HFF-Myc (cell line): ENCODE measurements around the gene SF3B1.
"Not testable (repeated sequence)": the region's sequence is repeated elsewhere in the genome, so short reads cannot be mapped to it uniquely, and the experiment has no call there.

Experiments used
- DNase-seq: peaks from one replicate; pipeline ENCODE4 v3.0.0-alpha.2; 2011; ENCODE audit warnings: low read depth; ENCODE audit errors: extremely low read depth
- H3K4me3 ChIP-seq: replicated peaks from 2 replicates; pipeline ENCODE4 v1.5.1; 2011; ENCODE audit warnings: low read depth, mild to moderate bottlenecking, control low read depth, low read length
- CTCF ChIP-seq: IDR thresholded peaks from 2 replicates; pipeline ENCODE4 v1.5.1; 2012; ENCODE audit warnings: mild to moderate bottlenecking, low read depth, low read length, control low read depth; ENCODE audit errors: missing control alignments

SF3B1 gene

GRCh38 chr2:197398913-197399312, 35.9 kb downstream of the SF3B1 start:
- DNase-seq, result no peak
- no peak for TF ChIP-seq CTCF
- H3K4me3 ChIP-seq, result no peak overlapping the region

DNA sequence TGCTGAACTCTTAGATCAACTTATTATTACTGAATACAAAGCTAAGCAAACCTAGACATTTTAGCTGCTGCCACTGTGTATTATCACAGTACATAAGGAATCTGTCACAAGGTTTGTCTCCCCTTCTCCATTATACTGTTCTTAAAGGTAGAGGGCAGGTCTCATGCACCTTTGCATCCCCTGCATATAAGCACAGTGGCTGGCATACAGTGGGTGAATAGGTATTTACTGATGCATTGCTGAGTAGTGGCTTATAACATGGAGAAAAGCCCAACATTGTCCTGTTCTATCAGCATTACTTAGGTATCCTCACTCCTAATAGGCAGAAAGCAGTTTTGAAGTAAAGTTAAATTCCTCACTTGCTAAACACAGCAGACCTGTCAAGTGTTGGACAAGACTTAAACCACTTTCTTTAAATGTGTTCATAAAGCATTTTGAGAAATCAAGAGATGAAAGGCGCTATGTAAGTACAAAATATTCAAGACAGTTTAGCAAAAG, 43.6 kb downstream of the SF3B1 start:
- no peak for DNase-seq
- TF ChIP-seq CTCF, result no peak
- H3K4me3 ChIP-seq, result no peak overlapping the region

GRCh38 chr2:197388866-197389587, 45.8 kb downstream of the SF3B1 start:
- DNase-seq, result no peak
- no peak overlapping the region for H3K4me3 ChIP-seq
- TF ChIP-seq CTCF, result no peak

- no peak for DNase-seq
- no peak for TF ChIP-seq CTCF
- H3K4me3 ChIP-seq, result no peak overlapping the region
Observed at GRCh38 chr2:197387179-197387578, 47.6 kb downstream of the SF3B1 start.

DNA sequence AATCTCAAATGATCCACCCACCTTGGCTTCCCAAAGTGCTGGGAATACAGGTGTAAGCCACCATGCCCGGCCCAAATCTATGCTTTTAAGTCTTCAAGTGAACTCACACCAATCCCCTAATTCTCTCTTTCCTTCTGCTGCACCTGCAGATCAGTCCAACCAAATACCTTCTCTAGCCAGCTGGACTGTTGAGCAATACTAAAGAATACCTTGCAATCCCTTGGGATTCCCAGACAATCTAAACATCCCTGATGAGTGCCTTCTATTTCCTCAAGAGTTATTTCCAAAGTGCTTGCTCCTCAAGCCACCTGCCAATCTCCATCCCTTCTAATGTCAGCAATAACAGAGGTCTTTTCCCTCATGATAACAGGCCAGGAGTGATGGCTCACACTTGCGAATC, 48.6 kb downstream of the SF3B1 start:
- no peak overlapping the region for H3K4me3 ChIP-seq
- TF ChIP-seq CTCF, result no peak
- DNase-seq, result no peak

DNA sequence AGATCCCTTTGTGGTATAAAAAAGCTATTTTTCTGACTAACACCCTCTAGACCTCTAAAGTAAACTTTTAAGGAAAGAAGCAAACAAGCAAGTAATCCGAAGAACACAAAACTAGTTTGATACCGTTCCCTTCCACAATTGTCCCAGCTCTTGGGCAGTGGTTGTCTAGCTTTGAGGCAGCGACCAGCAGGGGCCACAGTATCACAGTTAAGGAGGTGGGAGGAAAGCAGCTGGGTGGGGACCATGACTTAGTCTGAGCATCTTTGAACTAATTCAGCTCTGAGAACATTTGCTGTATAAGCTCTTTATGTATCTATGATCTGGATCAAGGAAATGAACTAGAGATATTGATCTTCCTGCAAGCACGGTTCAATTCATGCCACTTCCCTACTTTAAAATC, 51.0 kb downstream of the SF3B1 start:
- TF ChIP-seq CTCF, result no peak
- DNase-seq, result no peak
- H3K4me3 ChIP-seq, result no peak overlapping the region

GRCh38 chr2:197381641-197382040, 53.2 kb downstream of the SF3B1 start:
- H3K4me3 ChIP-seq, result no peak overlapping the region
- no peak for TF ChIP-seq CTCF
- DNase-seq, result no peak

GRCh38 chr2:197379918-197380309, 54.9 kb downstream of the SF3B1 start:
- H3K4me3 ChIP-seq, DNase-seq: not testable (repeated sequence)

DNA sequence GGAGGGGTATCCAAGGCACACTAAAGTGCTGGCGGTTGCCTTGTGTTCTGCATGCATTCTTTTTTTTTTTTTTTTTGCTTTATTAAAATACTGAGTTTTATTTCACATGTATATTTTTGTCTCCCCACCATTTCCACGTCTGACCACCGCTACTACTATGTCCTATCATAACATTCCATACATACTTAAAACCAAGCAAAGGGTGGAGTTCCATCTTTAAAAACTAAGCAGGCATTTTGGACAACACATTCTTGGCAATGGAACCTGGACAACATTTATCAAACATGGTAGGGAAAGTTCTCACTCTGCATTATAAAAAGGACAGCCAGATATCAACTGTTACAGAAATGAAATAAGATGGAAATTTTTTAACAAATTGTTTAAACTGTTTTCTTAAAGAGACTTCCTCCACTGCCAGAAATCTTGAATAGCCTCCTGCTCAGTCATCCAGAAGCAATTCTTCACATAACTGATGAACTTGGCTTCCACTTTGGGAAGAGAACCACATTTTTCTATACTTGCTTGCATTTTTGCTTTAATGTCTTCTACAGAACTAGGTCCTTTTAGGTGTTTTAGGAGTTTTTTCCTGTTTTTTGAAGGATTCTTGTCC, 55.4 kb downstream of the SF3B1 start:
- not testable (repeated sequence) for H3K4me3 ChIP-seq, DNase-seq
